K562 (cell line): ENCODE results near the gene COL9A3. TPM values are rescaled to one million over a fixed set of nuclear protein-coding genes. Genes with fewer than 3 reads are reported as not detected.

Source experiments
- ATAC-seq: fragments of 200-7000 bp; cut with Tn5 transposase; 3 replicates; pipeline ENCODE4 v1.9.1; 2020; ENCODE audit warnings: moderate library complexity
- BruUV-seq: library from RNA; stranded (reverse); fragments of 400-500 nt; replicated peaks from 2 replicates; lab custom pipeline; 2021; lab: Mats Ljungman, UMichigan
- CTCF ChIA-PET: fragments of 300-600 bp; formaldehyde crosslinking; extraction: SDS; loops from one replicate; lab custom pipeline; 2021; ENCODE audit warnings: low intra/inter-chr PET ratio; lab: Yijun Ruan, JAX
- POLR2A ChIA-PET: fragments of 300-600, 350-650 bp; sonication (Branson Sonifier 250); formaldehyde crosslinking; extraction: SDS; loops from one replicate; lab custom pipeline; 2021; ENCODE audit warnings: antibody characterized with exemption, inconsistent platforms; lab: Yijun Ruan, JAX
- DNase-seq, 4 experiments: peaks; one replicate each; pipeline versions ENCODE4 v3.0.0 to v3.0.0-alpha.2; 2011 to 2018; ENCODE audit warnings: low spot score in 3 of 4, mixed read lengths in 3 of 4; ENCODE audit errors: extremely low read depth in 1 of 4
- FAIRE-seq: peaks from 2 replicates; lab custom pipeline; 2011; peaks lifted over from hg19 to GRCh38; lab: Jason Lieb, UNC
- H2AFZ ChIP-seq: 2 replicates; pipeline ENCODE4 v1.6.0; 2011; ENCODE audit warnings: low read depth, low read length, control low read depth, inconsistent platforms
- H3K27ac ChIP-seq: fragments of 200-600 bp; 3 replicates; pipeline ENCODE4 v1.8.0; 2011; ENCODE audit warnings: low read depth, mild to moderate bottlenecking, control low read depth, inconsistent platforms, low read length, moderate library complexity, mixed read lengths; ENCODE audit errors: extremely low read depth
- H3K27me3 ChIP-seq, 2 experiments: fragments of 300-600 bp in 1 of 2; 2 replicates in 1 of 2; 3 replicates in 1 of 2; pipeline versions ENCODE4 v1.6.0 to v1.8.0; 2011; ENCODE audit warnings: inconsistent platforms in 2 of 2, low read length in 2 of 2, mild to moderate bottlenecking in 1 of 2, mixed read lengths in 1 of 2, moderate library complexity in 1 of 2; ENCODE audit not compliant: control insufficient read depth in 2 of 2, insufficient read depth in 2 of 2
- H3K36me3 ChIP-seq: fragments of 300-600 bp; 3 replicates; pipeline ENCODE4 v1.8.0; 2011; ENCODE audit warnings: mild to moderate bottlenecking, low read length, inconsistent platforms; ENCODE audit not compliant: control insufficient read depth, insufficient read depth
- H3K4me1 ChIP-seq, 2 experiments: fragments of 200-600 bp in 1 of 2; replicated peaks in 1 of 2; 2 replicates in 1 of 2; 3 replicates in 1 of 2; pipeline versions ENCODE4 v1.5.1 to v1.8.0; 2011; ENCODE audit warnings: inconsistent platforms in 2 of 2, low read length in 2 of 2, mild to moderate bottlenecking in 1 of 2, mixed read lengths in 1 of 2, moderate library complexity in 1 of 2; ENCODE audit not compliant: control insufficient read depth in 2 of 2, insufficient read depth in 2 of 2
- H3K4me2 ChIP-seq: 2 replicates; pipeline ENCODE4 v1.6.1; 2011; ENCODE audit warnings: low read length, control low read depth, inconsistent platforms, mixed read lengths; ENCODE audit not compliant: insufficient read depth
- H3K4me3 ChIP-seq: fragments of 200-600 bp; sonication (generic), shearing (Covaris generic); 2 replicates; pipeline ENCODE4 v1.5.1; 2016; ENCODE audit warnings: control low read depth, inconsistent platforms
- H3K79me2 ChIP-seq: fragments of 200-600 bp; 3 replicates; pipeline ENCODE4 v1.8.0; 2011; ENCODE audit warnings: low read length, inconsistent platforms; ENCODE audit not compliant: control insufficient read depth, insufficient read depth
- H3K9ac ChIP-seq, 2 experiments: 2 replicates each; pipeline versions ENCODE4 v1.6.0 to v1.6.1; 2011; ENCODE audit warnings: low read depth in 2 of 2, low read length in 2 of 2, control low read depth in 1 of 2, inconsistent platforms in 1 of 2, mild to moderate bottlenecking in 1 of 2, mixed read lengths in 1 of 2; ENCODE audit not compliant: insufficient read depth in 1 of 2
- H3K9me1 ChIP-seq: one replicate; pipeline ENCODE4 v1.6.0; 2011; ENCODE audit warnings: inconsistent platforms, mild to moderate bottlenecking, low read length, moderate library complexity; ENCODE audit not compliant: control insufficient read depth, insufficient read depth
- H3K9me3 ChIP-seq: replicated peaks from 2 replicates; pipeline ENCODE4 v1.5.1; 2011; ENCODE audit warnings: low read depth, low read length, inconsistent platforms; ENCODE audit not compliant: control insufficient read depth, insufficient read depth
- H4K20me1 ChIP-seq: replicated peaks from 2 replicates; pipeline ENCODE4 v1.6.1; 2011; ENCODE audit warnings: low read length, inconsistent platforms, mixed read lengths; ENCODE audit not compliant: control insufficient read depth, insufficient read depth
- CBFA2T2 ChIP-seq: fragments of 450-650 bp; conservative IDR thresholded peaks from 2 replicates; pipeline ENCODE4 v1.6.1; 2017; ENCODE audit warnings: mild to moderate bottlenecking
- ETV1 ChIP-seq: fragments of 450-650 bp; conservative IDR thresholded peaks from 2 replicates; pipeline ENCODE4 v1.6.1; 2016; ENCODE audit warnings: missing genetic modification characterization, control low read depth, low read depth, missing compliant biosample characterization
- JUN ChIP-seq, 2 experiments: sonication (generic) in 1 of 2; formaldehyde crosslinking in 1 of 2; IDR thresholded peaks; 2 replicates each; pipeline versions ENCODE4 v1.6.1 to v1.8.0; 2012 to 2022; ENCODE audit warnings: borderline replicate concordance in 2 of 2, mild to moderate bottlenecking in 2 of 2, improper control_type of control experiment in 1 of 2, low read depth in 1 of 2, low read length in 1 of 2, missing genetic modification reagents in 1 of 2
- MTA1 ChIP-seq: fragments of 450-650 bp; IDR thresholded peaks from 2 replicates; pipeline ENCODE4 v1.6.1; 2017; ENCODE audit warnings: borderline replicate concordance
- NEUROD1 ChIP-seq: fragments of 150-350 bp; IDR thresholded peaks from 2 replicates; pipeline ENCODE4 v1.6.1; 2014; ENCODE audit warnings: borderline replicate concordance, low read length, low read depth; ENCODE audit not compliant: partially characterized antibody
- NFRKB ChIP-seq: fragments of 450-650 bp; IDR thresholded peaks from 2 replicates; pipeline ENCODE4 v1.6.1; 2016; ENCODE audit warnings: low read depth
- STAT5A ChIP-seq: IDR thresholded peaks from 2 replicates; pipeline ENCODE4 v1.6.1; 2012; ENCODE audit warnings: low read length, inconsistent platforms, borderline replicate concordance
- TBP ChIP-seq: optimal IDR thresholded peaks from 2 replicates; pipeline ENCODE3; 2011; ENCODE audit warnings: low read depth, low read length, improper control_type of control experiment
- WGBS: fragments of 100-300 bp; shearing (Covaris generic); methylation state at CpG from one replicate; pipeline ENCODE4 v1.1.6; 2016; ENCODE audit warnings: low coverage, mixed read lengths; ENCODE audit not compliant: insufficient coverage; ENCODE audit errors: missing lambda C conversion rate; 5-methylcytosine and 5-hydroxymethylcytosine counted together
- in situ Hi-C: fragments of 300-500 bp; cut with MboI; formaldehyde crosslinking; loops from 4 replicates; pipeline ENCODE4 v1.15.0; 2018; ENCODE audit warnings: inconsistent platforms, mixed read lengths
- intact Hi-C: fragments of 100-400 bp; cut with micrococcal nuclease; formaldehyde crosslinking; loops from 2 replicates; pipeline ENCODE4 v1.14.2; 2022
- polyA plus RNA-seq, 8 experiments: library from polyadenylated mRNA; depleted of rRNA in 4 of 8; stranded (reverse) in 5 of 8; unstranded in 3 of 8; fragments of >200 nt; fragmentation: Nextera tagmentation in 2 of 8; fragmentation: Illumina TruSeq in 1 of 8; extraction: Ambion mirVana in 2 of 8; extraction: Trizol in 1 of 8; gene quantifications; 2 replicates each; pipeline versions ENCODE4 v1.2.1 to v1.2.3, GENCODE V29; 2011 to 2014; ENCODE audit warnings: inconsistent platforms in 1 of 8, missing spikeins in 1 of 8
- total RNA-seq, 7 experiments: library from RNA; depleted of rRNA in 6 of 7; stranded (reverse); fragments of >200 nt in 6 of 7; fragmentation: Illumina TruSeq in 2 of 7; extraction: Trizol in 2 of 7; gene quantifications; 2 replicates each; pipeline versions ENCODE4 v1.2.1 to v1.2.3, GENCODE V29; 2011 to 2021; ENCODE audit warnings: low replicate concordance in 1 of 7
- TF ChIP-seq, protein P1 (sequence below), 3 experiments: fragments of 200-800 bp in 1 of 3; fragments of 250-450 bp in 1 of 3; fragments of 450-650 bp in 1 of 3; sonication (Bioruptor Pico) in 1 of 3; sonication (Bioruptor generic) in 1 of 3; formaldehyde crosslinking in 1 of 3; IDR thresholded peaks; 2 replicates each; pipeline versions ENCODE4 v1.6.1 to v1.8.0; 2016 to 2022; ENCODE audit warnings: mild to moderate bottlenecking in 2 of 3, missing genetic modification characterization in 2 of 3, missing compliant biosample characterization in 1 of 3, moderate library complexity in 1 of 3
- TF ChIP-seq, protein P2 (sequence below): sonication (generic); formaldehyde crosslinking; IDR thresholded peaks from 2 replicates; pipeline ENCODE4 v1.8.0; 2022; ENCODE audit warnings: mild to moderate bottlenecking, low read depth, missing genetic modification reagents
- TF ChIP-seq, protein P3 (sequence below): sonication (generic); formaldehyde crosslinking; IDR thresholded peaks from 2 replicates; pipeline ENCODE4 v1.8.0; 2022; ENCODE audit warnings: missing genetic modification reagents, mild to moderate bottlenecking, moderate library complexity, borderline replicate concordance

COL9A3 gene
- total and polyA plus RNA-seq, 9 of the 15 experiments (the other 6 are each of a cell fraction or from before 2014, with no cell fraction given): 0.14 to 3.6 (median 0.88) TPM; not detected in 1

DNA sequence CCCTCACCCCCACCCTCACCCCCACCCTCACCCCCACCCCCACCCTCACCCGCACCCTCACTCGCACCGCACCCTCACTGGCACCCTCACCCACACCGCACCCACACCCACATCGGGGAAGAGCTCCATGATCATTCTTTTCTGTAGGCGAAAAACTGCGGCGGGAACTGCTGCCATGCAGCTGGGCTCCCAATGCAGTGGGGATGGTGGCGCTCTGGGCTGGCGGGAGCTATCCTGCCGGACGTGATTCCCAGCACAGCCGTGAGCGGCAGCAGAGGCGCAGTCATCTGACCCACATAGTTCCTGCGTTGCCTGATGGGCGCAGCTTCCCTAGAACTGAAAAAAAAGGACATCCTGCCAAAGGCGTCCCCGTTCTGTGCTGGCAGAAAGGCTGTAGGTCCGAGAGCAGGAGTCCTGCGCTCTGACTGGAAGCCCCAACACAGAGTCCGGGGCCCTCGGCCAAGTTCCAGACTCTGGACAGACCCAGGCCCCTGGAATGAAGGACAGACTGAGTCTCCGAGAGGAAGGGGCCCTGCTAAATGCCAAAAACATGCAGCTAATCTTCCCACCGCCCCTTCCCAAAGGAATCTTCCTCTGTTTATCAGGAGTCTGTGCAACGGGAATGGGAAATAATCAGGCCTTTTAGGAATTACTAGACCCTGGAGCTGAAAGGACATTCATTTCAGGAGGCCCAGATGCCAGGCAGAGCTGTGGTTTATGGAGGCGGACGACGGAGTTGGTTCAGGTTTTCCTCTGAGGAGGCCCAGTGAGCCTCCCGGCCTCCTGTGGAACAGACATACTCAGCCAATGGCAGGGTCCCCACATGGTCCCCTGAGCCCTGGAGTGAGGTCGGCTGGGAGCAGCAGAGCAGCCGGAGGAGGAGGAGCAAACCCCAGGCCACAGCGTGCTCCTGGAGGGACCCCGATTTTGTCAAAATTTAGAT, 58.8 kb downstream of the COL9A3 start:
- Histone ChIP-seq H3K4me1 (peaks cover 24 to 59% of the 10 kb centered on the region in 2 experiments), H3K79me2 (no peaks in the 10 kb centered on the region), H3K27me3 (no peaks in the 10 kb centered on the region), H4K20me1 (no peaks in the 10 kb centered on the region), H3K27ac (peak overlapping the region; percentile 84), H3K9me3 (no peaks in the 10 kb centered on the region), H3K36me3 (peaks cover 7% of the 10 kb centered on the region; the same call in 1 of the 3 replicates), H3K9me1 (no peaks in the 10 kb centered on the region), H3K4me3 (peak overlapping the region; percentile 21; the same call in 1 of the 2 replicates), H3K4me2 (peak overlapping the region; percentile 20), H3K9ac (peak overlapping the region; percentile 64 to 70), H2AFZ (peak overlapping the region; percentile 97)
- POLR2A ChIA-PET: interaction anchor here (0.6 to 3.0 kb wide), 18 partner anchors 9 to 511 kb away, joined by 3 to 16 read pairs (median 4); partner anchors contain the start of genes GID8 and TCFL5
- CTCF ChIA-PET: interaction anchor here (0.5 to 1.2 kb wide), 2 partner anchors 133 to 135 kb away, joined by 3 read pairs; no protein-coding TSS in a partner anchor
- peak; percentile 93 for FAIRE-seq
- ATAC-seq: peak; percentile 97
- intact Hi-C loops (loop anchor here (10.0 kb wide), 1 partner anchor 51 kb away; no protein-coding TSS in a partner anchor), in situ Hi-C loops (no loop called here)
- WGBS: 31% methylated on average over 29 of the region's 34 CpGs
- DNase-seq: peak; percentile 75 to 91 (median 83)
- BruUV-seq: no TSS peak
- TF ChIP-seq, protein P1, sequence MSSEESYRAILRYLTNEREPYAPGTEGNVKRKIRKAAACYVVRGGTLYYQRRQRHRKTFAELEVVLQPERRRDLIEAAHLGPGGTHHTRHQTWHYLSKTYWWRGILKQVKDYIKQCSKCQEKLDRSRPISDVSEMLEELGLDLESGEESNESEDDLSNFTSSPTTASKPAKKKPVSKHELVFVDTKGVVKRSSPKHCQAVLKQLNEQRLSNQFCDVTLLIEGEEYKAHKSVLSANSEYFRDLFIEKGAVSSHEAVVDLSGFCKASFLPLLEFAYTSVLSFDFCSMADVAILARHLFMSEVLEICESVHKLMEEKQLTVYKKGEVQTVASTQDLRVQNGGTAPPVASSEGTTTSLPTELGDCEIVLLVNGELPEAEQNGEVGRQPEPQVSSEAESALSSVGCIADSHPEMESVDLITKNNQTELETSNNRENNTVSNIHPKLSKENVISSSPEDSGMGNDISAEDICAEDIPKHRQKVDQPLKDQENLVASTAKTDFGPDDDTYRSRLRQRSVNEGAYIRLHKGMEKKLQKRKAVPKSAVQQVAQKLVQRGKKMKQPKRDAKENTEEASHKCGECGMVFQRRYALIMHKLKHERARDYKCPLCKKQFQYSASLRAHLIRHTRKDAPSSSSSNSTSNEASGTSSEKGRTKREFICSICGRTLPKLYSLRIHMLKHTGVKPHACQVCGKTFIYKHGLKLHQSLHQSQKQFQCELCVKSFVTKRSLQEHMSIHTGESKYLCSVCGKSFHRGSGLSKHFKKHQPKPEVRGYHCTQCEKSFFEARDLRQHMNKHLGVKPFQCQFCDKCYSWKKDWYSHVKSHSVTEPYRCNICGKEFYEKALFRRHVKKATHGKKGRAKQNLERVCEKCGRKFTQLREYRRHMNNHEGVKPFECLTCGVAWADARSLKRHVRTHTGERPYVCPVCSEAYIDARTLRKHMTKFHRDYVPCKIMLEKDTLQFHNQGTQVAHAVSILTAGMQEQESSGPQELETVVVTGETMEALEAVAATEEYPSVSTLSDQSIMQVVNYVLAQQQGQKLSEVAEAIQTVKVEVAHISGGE (CRISPR knock-in tag; IDR thresholded peaks at IDR 0.05): peak in 1 of 3 experiments; percentile 19; a peak in 1 of 6 replicates
- peak; percentile 78 for TF ChIP-seq ETV1 (tag)
- peak; percentile 41; the same call in 1 of the 2 replicates for TF ChIP-seq NFRKB
- no peak for TF ChIP-seq MTA1
- TF ChIP-seq, protein P2, sequence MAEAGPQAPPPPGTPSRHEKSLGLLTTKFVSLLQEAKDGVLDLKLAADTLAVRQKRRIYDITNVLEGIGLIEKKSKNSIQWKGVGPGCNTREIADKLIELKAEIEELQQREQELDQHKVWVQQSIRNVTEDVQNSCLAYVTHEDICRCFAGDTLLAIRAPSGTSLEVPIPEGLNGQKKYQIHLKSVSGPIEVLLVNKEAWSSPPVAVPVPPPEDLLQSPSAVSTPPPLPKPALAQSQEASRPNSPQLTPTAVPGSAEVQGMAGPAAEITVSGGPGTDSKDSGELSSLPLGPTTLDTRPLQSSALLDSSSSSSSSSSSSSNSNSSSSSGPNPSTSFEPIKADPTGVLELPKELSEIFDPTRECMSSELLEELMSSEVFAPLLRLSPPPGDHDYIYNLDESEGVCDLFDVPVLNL: peak; percentile 78
- TF ChIP-seq CBFA2T2: peak; percentile 26; the same call in 1 of the 2 replicates
- TF ChIP-seq JUN (IDR thresholded peaks at IDR 0.05; ENCODE audit: borderline replicate concordance, low read depth, low read length): peak; percentile 37; the same call in 1 of the 2 replicates
- no peak for TF ChIP-seq JUN (CRISPR knock-in tag; IDR thresholded peaks at IDR 0.05; ENCODE audit: borderline replicate concordance)
- peak; percentile 57 for TF ChIP-seq TBP
- TF ChIP-seq NEUROD1: peak; percentile 36
- TF ChIP-seq, protein P3, sequence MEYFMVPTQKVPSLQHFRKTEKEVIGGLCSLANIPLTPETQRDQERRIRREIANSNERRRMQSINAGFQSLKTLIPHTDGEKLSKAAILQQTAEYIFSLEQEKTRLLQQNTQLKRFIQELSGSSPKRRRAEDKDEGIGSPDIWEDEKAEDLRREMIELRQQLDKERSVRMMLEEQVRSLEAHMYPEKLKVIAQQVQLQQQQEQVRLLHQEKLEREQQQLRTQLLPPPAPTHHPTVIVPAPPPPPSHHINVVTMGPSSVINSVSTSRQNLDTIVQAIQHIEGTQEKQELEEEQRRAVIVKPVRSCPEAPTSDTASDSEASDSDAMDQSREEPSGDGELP (CRISPR knock-in tag): peak; percentile 93
- no peak for TF ChIP-seq STAT5A
